ENCODE results near the gene PDXDC1. TPM values are rescaled to one million over a fixed set of nuclear protein-coding genes. Genes with fewer than 3 reads are reported as not detected.
"Not testable (repeated sequence)": the region's sequence is repeated elsewhere in the genome, so short reads cannot be mapped to it uniquely, and the experiment has no call there.

The PDXDC1 gene
- total RNA-seq, 1 experiment from 2014 or later: 94.3 TPM

DNA sequence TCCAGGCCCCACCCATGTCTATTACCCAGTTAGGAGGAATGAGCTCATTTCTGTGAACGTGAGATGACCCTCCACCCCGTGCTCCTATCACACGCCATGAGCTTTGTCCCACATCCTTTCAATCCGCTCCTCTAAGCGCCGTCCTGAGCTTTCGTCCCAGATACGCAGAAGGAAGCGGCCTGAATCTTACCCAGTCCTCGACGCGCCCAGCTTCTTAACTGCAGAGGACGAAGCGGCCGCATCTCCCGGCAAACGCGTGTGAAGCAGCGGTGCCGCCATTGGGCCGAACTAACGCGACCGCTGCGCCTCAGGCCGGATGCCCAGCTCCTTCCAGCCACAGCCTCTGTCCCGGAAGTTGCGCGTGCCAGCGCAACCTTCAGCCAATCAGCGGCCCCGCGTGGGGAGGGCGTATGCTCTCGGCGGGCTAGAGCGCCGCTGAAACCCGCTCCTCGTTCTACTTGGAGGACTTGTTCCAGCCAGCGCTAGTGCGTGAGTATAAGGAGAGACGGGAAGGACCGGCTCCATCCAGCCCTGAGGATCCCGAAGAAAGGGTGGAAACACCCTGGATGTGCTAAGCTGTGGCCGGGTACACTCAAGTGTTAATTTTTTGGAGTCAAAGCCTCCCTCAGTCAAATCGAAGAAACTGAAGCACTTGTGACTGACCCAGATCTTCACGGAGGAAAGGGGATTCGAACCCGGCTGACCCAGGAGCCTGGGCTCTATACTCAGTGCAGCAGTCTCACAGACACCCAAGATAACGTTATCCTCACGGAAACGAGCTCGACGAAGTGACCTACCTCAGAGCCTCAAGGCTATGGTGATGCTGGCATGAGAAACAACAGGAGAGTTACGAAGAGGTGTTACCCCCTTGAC, 119.4 kb downstream of the PDXDC1 start, which contains the start of gene RRN3:
Gene RRN3 (minus strand): TSS at position 318 of the 873 bp plus-strand sequence. CDS start 39 bp downstream, at position 279.
- intact Hi-C loops (cut with micrococcal nuclease); H2AFZ ChIP-seq (ENCODE audit: low read depth, low read length, poor library complexity, severe bottlenecking); H4K20me1 ChIP-seq (ENCODE audit: insufficient read depth); H3K27me3 ChIP-seq (ENCODE audit: insufficient read depth, low read length); H3K36me3 ChIP-seq (ENCODE audit: control insufficient read depth in 1 of 2, insufficient read depth in 2 of 2, low read length in 2 of 2); H3K9me2 ChIP-seq (ENCODE audit: insufficient read depth); RAD21 ChIA-PET (ENCODE audit: low non-redundant PET in 1 of 2, low total read pairs in 2 of 2, uncharacterized antibody in 2 of 2, unreplicated experiment in 2 of 2); H3K9me3 ChIP-seq (ENCODE audit: control insufficient read depth in 1 of 2, insufficient read depth in 1 of 2, low read depth in 1 of 2, low read length in 2 of 2): not testable (repeated sequence)
- peak within 1 kb of the TSS; percentile 81 for H3K9ac ChIP-seq (ENCODE audit: low read length)
- H3K27ac ChIP-seq (ENCODE audit: low read depth, low read length): peak within 1 kb of the TSS; percentile 66
- TF ChIP-seq CBX3 (IDR thresholded peaks at IDR 0.05; ENCODE audit: low read depth) (peak; percentile 69; the same call in 1 of the 2 replicates), ELF1 (IDR thresholded peaks at IDR 0.05; ENCODE audit: borderline replicate concordance, low read depth) (peak; percentile 69), SIN3A (IDR thresholded peaks at IDR 0.05; ENCODE audit: low read depth) (peak; percentile 83), POLR2A (IDR thresholded peaks at IDR 0.05; ENCODE audit: borderline replicate concordance, extremely low read depth, insufficient read depth, insufficient read length) (peak; percentile 86), POLR2AphosphoS5 (IDR thresholded peaks at IDR 0.05; ENCODE audit: low read depth, low read length) (peak; percentile 89), SP1 (IDR thresholded peaks at IDR 0.05; ENCODE audit: low read depth) (peak; percentile 78), YY1 (IDR thresholded peaks at IDR 0.05; ENCODE audit: extremely low read depth, insufficient replicate concordance, low read depth, low read length) (peak; percentile 79), ZFX (IDR thresholded peaks at IDR 0.05) (peak; percentile 38; the same call in 1 of the 2 replicates)
- TF ChIP-seq, protein P1, sequence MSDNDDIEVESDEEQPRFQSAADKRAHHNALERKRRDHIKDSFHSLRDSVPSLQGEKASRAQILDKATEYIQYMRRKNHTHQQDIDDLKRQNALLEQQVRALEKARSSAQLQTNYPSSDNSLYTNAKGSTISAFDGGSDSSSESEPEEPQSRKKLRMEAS (IDR thresholded peaks at IDR 0.05): peak; percentile 90
- TF ChIP-seq, protein P2, sequence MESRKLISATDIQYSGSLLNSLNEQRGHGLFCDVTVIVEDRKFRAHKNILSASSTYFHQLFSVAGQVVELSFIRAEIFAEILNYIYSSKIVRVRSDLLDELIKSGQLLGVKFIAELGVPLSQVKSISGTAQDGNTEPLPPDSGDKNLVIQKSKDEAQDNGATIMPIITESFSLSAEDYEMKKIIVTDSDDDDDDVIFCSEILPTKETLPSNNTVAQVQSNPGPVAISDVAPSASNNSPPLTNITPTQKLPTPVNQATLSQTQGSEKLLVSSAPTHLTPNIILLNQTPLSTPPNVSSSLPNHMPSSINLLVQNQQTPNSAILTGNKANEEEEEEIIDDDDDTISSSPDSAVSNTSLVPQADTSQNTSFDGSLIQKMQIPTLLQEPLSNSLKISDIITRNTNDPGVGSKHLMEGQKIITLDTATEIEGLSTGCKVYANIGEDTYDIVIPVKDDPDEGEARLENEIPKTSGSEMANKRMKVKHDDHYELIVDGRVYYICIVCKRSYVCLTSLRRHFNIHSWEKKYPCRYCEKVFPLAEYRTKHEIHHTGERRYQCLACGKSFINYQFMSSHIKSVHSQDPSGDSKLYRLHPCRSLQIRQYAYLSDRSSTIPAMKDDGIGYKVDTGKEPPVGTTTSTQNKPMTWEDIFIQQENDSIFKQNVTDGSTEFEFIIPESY (IDR thresholded peaks at IDR 0.05; ENCODE audit: extremely low read depth, insufficient replicate concordance, low read length): peak; percentile 44
- BruUV-seq (replicated peaks): TSS peak; percentile 98
- ATAC-seq (peak; percentile 98), DNase-seq (ENCODE audit: low read depth, low spot score) (peak; percentile 85)
- H3K79me2 ChIP-seq (ENCODE audit: insufficient read depth, low read length): peaks cover 38% of the 10 kb centered on the region
- POLR2A ChIA-PET: interaction anchor here (0.7 to 1.7 kb wide), 2 partner anchors 20 to 38 kb away, joined by 3 to 9 read pairs; partner anchors contain the start of gene NTAN1
- CTCF ChIA-PET: interaction anchor here (1.1 kb wide), 1 partner anchor 22 kb away, joined by 3 read pairs; no protein-coding TSS in a partner anchor
- H3K4me3 ChIP-seq (replicated peaks in 1 of 2; ENCODE audit: low read depth in 1 of 2, low read length in 2 of 2): peak within 1 kb of the TSS; percentile 68 to 72
- peak within 1 kb of the TSS; percentile 89 for H3K4me2 ChIP-seq (ENCODE audit: low read length)
- H3K4me1 ChIP-seq (ENCODE audit: control insufficient read depth in 1 of 2, insufficient read depth in 2 of 2, low read length in 2 of 2): peaks cover 0 to 14% of the 10 kb centered on the region in 2 experiments; a peak in 2 of 4 replicates

DNA sequence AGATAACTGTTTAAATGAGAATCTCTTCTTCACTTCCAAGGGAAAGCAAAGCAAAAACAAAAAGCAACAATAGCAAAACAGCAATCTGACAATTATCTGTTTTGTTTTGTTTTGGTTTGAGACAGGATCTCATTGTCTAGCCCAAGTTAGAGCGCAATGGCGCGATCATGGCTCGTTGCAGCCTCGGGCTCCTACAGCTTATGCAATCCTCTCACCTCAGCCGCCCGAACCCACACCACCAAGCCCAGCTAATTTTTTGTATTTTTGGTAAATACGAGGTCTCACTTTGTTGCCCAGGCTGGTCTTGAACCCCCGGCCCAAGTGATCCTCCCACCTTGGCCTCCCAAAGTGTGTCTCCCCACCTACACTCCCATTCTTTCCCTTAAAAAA, 121.8 kb downstream of the PDXDC1 start:
- RAD21 ChIA-PET (ENCODE audit: low non-redundant PET in 1 of 2, low total read pairs in 2 of 2, uncharacterized antibody in 2 of 2, unreplicated experiment in 2 of 2); BruUV-seq (replicated peaks): not testable (repeated sequence)

More for the DNA sequence above, 121.8 kb downstream of the PDXDC1 start:
- ATAC-seq; H3K9me2 ChIP-seq (ENCODE audit: insufficient read depth); intact Hi-C loops (cut with micrococcal nuclease); H2AFZ ChIP-seq (ENCODE audit: low read depth, low read length, poor library complexity, severe bottlenecking); H3K27me3 ChIP-seq (ENCODE audit: insufficient read depth, low read length); POLR2A ChIA-PET; H3K9me3 ChIP-seq (ENCODE audit: control insufficient read depth in 1 of 2, insufficient read depth in 1 of 2, low read depth in 1 of 2, low read length in 2 of 2); H3K36me3 ChIP-seq (ENCODE audit: control insufficient read depth in 1 of 2, insufficient read depth in 2 of 2, low read length in 2 of 2); H3K27ac ChIP-seq (ENCODE audit: low read depth, low read length); DNase-seq (ENCODE audit: low read depth, low spot score); H4K20me1 ChIP-seq (ENCODE audit: insufficient read depth); H3K9ac ChIP-seq (ENCODE audit: low read length); H3K4me3 ChIP-seq (replicated peaks in 1 of 2; ENCODE audit: low read depth in 1 of 2, low read length in 2 of 2); H3K4me2 ChIP-seq (ENCODE audit: low read length); CTCF ChIA-PET: not testable (repeated sequence)
- H3K4me1 ChIP-seq (ENCODE audit: control insufficient read depth in 1 of 2, insufficient read depth in 2 of 2, low read length in 2 of 2): peaks cover 0 to 14% of the 10 kb centered on the region in 2 experiments; a peak in 2 of 4 replicates
- H3K79me2 ChIP-seq (ENCODE audit: insufficient read depth, low read length): peaks cover 23% of the 10 kb centered on the region
